ENCODE measurements around the gene SRGAP1.

SRGAP1 gene

DNA sequence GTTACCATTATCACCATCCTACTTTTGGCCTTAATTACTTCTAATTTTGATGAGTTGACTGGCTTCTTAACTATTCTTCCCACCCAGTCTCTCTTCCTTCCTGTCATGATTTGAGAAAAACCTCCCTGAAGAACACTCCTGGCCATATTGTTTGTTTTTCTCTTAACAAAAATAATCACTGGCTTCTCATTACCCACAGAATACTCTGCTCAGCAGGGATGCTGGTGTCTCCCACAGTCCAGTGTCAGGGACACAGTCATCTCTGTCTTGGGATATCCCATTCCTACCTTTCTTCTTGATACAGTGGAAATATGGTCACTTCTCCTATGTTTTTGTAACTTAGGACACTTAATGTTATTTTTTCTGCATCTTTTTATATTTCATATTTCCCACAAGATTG is 103.7 kb downstream of the SRGAP1 start:
- TF ChIP-seq, protein P1, sequence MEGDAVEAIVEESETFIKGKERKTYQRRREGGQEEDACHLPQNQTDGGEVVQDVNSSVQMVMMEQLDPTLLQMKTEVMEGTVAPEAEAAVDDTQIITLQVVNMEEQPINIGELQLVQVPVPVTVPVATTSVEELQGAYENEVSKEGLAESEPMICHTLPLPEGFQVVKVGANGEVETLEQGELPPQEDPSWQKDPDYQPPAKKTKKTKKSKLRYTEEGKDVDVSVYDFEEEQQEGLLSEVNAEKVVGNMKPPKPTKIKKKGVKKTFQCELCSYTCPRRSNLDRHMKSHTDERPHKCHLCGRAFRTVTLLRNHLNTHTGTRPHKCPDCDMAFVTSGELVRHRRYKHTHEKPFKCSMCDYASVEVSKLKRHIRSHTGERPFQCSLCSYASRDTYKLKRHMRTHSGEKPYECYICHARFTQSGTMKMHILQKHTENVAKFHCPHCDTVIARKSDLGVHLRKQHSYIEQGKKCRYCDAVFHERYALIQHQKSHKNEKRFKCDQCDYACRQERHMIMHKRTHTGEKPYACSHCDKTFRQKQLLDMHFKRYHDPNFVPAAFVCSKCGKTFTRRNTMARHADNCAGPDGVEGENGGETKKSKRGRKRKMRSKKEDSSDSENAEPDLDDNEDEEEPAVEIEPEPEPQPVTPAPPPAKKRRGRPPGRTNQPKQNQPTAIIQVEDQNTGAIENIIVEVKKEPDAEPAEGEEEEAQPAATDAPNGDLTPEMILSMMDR (IDR thresholded peaks at IDR 0.05; ENCODE audit: low read depth, low read length, missing control alignments), result no peak
- in situ Hi-C loops (cut with HindIII; ENCODE audit: low sequenced_read_pairs), result no loop called here
- H3K4me3 ChIP-seq (ENCODE audit: low read depth, low read length), result no peak overlapping the region
- DNase-seq (ENCODE audit: low read depth), result no peak

DNA sequence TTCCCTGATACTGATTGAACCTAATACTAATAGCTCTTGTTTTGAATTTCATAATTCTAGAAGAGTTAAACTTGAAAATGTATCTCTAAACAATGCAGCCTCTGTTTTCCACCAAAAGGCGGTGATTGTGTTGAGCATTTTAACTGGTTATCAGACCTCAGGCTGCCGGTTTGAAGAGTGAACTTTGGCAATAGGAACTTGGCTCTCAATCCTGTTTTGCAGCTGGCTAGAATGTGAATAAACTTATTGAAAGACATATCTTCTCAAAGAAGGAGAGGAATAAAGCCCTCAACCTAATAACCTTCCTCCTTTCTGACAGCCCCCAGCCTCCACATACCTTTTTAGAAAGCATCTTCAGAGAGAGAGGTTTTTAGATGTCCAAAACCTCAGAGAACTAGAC is 105.4 kb downstream of the SRGAP1 start:
- no peak for DNase-seq (ENCODE audit: low read depth)
- no peak overlapping the region for H3K4me3 ChIP-seq (ENCODE audit: low read depth, low read length)
- TF ChIP-seq, protein P1 (IDR thresholded peaks at IDR 0.05; ENCODE audit: low read depth, low read length, missing control alignments), result no peak
- in situ Hi-C loops (cut with HindIII; ENCODE audit: low sequenced_read_pairs), result no loop called here

DNA sequence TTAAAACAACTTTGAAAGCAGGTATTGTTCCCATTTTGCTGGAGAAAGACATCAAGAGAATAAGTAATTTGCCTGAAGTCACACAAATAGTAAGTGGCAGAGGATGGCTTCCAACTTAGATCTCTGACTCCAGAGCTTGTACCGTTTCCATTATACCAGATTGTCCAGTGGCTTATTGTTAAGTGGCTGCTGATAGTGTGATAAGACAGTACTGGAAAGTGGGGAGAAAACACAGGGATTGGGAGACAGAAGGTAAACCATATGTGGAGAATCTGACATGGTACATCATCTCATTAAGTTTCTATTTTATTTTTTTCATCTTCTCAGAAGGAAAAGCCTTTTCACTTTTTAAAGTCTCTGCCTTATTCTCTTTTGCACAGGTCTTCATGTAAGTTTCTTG is 108.5 kb downstream of the SRGAP1 start:
- no peak for DNase-seq (ENCODE audit: low read depth)
- TF ChIP-seq, protein P1 (IDR thresholded peaks at IDR 0.05; ENCODE audit: low read depth, low read length, missing control alignments), result no peak
- in situ Hi-C loops (cut with HindIII; ENCODE audit: low sequenced_read_pairs), result no loop called here
- no peak overlapping the region for H3K4me3 ChIP-seq (ENCODE audit: low read depth, low read length)

DNA sequence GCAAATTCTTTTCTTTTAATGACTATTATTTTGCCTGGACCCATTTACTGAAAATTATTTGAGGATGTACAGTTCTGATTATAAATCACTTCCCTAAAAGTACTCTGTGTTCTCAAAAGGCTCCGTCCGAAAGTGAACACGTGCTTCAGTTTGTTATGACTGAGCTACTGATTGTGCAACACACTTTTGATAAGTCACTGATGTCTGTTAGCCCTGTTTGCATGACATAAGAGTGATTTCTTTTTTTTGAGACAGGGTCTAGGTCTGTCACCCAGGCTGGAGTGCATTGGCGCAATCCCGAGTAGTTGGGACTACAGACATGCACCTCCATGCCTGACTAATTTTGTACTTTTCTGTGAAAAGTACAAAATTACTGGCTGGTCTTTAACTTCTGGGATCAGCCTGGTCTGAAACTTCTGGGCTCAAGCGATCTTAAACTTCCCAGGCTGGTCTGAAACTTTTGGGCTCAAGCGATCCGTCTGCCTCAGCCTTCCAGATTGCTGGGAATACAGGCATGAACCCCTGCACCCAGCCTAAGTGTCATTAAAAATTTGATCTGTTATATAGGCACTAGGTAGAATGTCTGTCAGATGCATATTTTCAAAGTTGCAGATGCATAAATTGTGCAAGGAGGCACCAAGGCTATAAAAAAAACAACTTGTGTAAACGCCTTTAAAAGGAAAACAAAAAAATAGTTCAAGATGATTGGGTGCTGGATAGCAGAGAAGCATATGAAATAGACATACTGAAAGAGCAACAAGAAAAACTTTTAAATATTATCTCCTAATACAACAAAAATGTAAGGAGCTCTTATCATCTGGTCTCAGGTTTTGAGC is 111.5 kb downstream of the SRGAP1 start:
- in situ Hi-C loops (cut with HindIII; ENCODE audit: low sequenced_read_pairs), result no loop called here
- H3K4me3 ChIP-seq (ENCODE audit: low read depth, low read length), result no peak overlapping the region
- TF ChIP-seq, protein P1 (IDR thresholded peaks at IDR 0.05; ENCODE audit: low read depth, low read length, missing control alignments), result no peak
- no peak for DNase-seq (ENCODE audit: low read depth)

DNA sequence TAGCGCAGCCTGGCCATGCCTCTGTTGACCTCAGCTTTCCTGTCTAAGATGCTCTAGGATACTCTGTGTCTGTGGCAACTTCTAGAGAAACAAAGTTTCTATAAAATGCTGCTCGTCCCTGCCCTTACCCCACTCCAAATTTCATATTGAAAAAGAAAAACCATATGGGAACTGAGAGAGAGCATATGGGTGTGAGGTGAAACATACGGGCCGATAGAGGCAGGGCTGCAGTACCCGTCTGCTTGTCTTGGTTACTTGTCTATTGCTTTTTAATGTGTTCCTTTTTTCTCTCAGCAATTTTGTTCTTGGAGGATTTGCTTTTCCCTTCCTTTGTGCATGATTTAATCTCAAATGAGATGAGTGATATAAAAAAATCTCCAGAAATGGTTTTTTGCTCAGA is 113.0 kb downstream of the SRGAP1 start:
- TF ChIP-seq, protein P1 (IDR thresholded peaks at IDR 0.05; ENCODE audit: low read depth, low read length, missing control alignments), result no peak
- no peak overlapping the region for H3K4me3 ChIP-seq (ENCODE audit: low read depth, low read length)
- in situ Hi-C loops (cut with HindIII; ENCODE audit: low sequenced_read_pairs), result no loop called here
- DNase-seq (ENCODE audit: low read depth), result no peak

DNA sequence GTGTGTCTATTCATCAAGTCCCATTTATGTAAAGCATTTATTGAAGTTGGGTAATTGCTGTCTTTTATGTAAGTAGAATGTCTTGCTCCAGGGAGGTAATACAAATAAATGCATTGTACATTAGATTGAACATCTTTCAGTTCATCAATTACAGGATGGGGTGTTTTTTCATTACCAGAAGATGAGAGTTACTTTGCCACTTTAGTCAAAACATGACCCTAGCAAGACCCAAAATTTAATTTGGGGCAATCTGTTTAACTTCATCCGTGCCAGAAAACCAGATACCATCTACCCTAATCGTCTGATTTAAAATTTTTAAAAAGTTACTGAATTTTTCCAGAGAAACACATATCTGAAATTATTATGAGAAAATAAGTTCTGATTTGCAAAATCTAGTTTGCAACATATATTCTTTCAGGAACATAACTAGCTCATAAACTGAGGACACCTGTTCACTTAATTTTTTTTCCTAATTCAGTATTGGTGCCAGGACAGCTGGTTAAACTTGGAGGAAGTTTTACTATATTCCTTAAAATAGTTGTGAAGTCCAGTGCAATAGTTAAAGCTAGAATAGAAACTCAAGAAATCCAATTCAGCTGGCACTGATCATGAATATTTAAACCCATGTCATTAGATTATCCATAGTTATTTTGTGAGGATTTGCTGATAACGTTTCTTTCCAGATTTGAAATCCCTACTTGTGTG is 114.5 kb downstream of the SRGAP1 start:
- TF ChIP-seq, protein P1 (IDR thresholded peaks at IDR 0.05; ENCODE audit: low read depth, low read length, missing control alignments), result no peak
- DNase-seq (ENCODE audit: low read depth), result no peak
- in situ Hi-C loops (cut with HindIII; ENCODE audit: low sequenced_read_pairs), result no loop called here
- H3K4me3 ChIP-seq (ENCODE audit: low read depth, low read length), result no peak overlapping the region

All from astrocyte of the cerebellum (primary cell).